H9 (cell line): Measurements from ENCODE around the gene RGL1. TPM values are rescaled to one million over a fixed set of nuclear protein-coding genes. Genes with fewer than 3 reads are reported as not detected.

ENCODE experiments used
- DNase-seq: peaks from one replicate; pipeline ENCODE4 v3.0.0-alpha.2; 2017
- H2AFZ ChIP-seq: one replicate; pipeline ENCODE4 v1.6.1; 2013; ENCODE audit warnings: mild to moderate bottlenecking, low read length, control low read depth, moderate library complexity
- H2AK5ac ChIP-seq: 2 replicates; pipeline ENCODE4 v1.6.1; 2013; ENCODE audit warnings: low read length, control low read depth, mixed read lengths; ENCODE audit not compliant: insufficient read length
- H2BK120ac ChIP-seq: one replicate; pipeline ENCODE4 v1.6.1; 2013; ENCODE audit warnings: low read depth, mild to moderate bottlenecking, low read length, control low read depth, inconsistent platforms; ENCODE audit not compliant: poor library complexity, severe bottlenecking
- H2BK12ac ChIP-seq: 2 replicates; pipeline ENCODE4 v1.6.1; 2013; ENCODE audit warnings: low read length, control low read depth, mixed read lengths, low read depth; ENCODE audit not compliant: insufficient read length
- H2BK15ac ChIP-seq: 2 replicates; pipeline ENCODE4 v1.6.1; 2013; ENCODE audit warnings: low read depth, low read length, control low read depth
- H2BK20ac ChIP-seq: one replicate; pipeline ENCODE4 v1.6.1; 2013; ENCODE audit warnings: low read depth, mild to moderate bottlenecking, low read length, control low read depth, inconsistent platforms; ENCODE audit not compliant: poor library complexity, severe bottlenecking
- H2BK5ac ChIP-seq: 2 replicates; pipeline ENCODE4 v1.6.1; 2013; ENCODE audit warnings: low read length, control low read depth, mixed read lengths; ENCODE audit not compliant: insufficient read length
- H3K14ac ChIP-seq: 2 replicates; pipeline ENCODE4 v1.6.1; 2013; ENCODE audit warnings: low read length, control low read depth; ENCODE audit not compliant: insufficient read depth
- H3K18ac ChIP-seq: 2 replicates; pipeline ENCODE4 v1.6.1; 2013; ENCODE audit warnings: low read depth, mild to moderate bottlenecking, mixed read lengths, low read length, control low read depth; ENCODE audit not compliant: insufficient read length
- H3K23ac ChIP-seq: 2 replicates; pipeline ENCODE4 v1.6.1; 2013; ENCODE audit warnings: low read length, control low read depth, mixed read lengths, low read depth; ENCODE audit not compliant: insufficient read length
- H3K23me2 ChIP-seq: 2 replicates; pipeline ENCODE4 v1.6.1; 2013; ENCODE audit warnings: low read depth, mild to moderate bottlenecking, mixed read lengths, low read length, control low read depth; ENCODE audit not compliant: insufficient read length, poor library complexity, severe bottlenecking
- H3K27ac ChIP-seq: 2 replicates; pipeline ENCODE4 v1.5.1; 2013; ENCODE audit warnings: low read length, control low read depth, mixed read lengths, low read depth; ENCODE audit not compliant: insufficient read length
- H3K27me3 ChIP-seq: 2 replicates; pipeline ENCODE4 v1.6.1; 2013; ENCODE audit warnings: low read length, control low read depth, inconsistent platforms; ENCODE audit not compliant: insufficient read depth
- H3K4ac ChIP-seq: 2 replicates; pipeline ENCODE4 v1.6.1; 2013; ENCODE audit warnings: low read depth, mild to moderate bottlenecking, control low read depth, inconsistent platforms, low read length, moderate library complexity
- H3K4me1 ChIP-seq: 2 replicates; pipeline ENCODE4 v1.6.1; 2013; ENCODE audit warnings: low read length, control low read depth, inconsistent platforms; ENCODE audit not compliant: insufficient read depth
- H3K4me2 ChIP-seq: 2 replicates; pipeline ENCODE4 v1.6.1; 2013; ENCODE audit warnings: low read length, control low read depth, mixed read lengths; ENCODE audit not compliant: insufficient read length, insufficient read depth
- H3K56ac ChIP-seq: 2 replicates; pipeline ENCODE4 v1.6.1; 2013; ENCODE audit warnings: low read depth, mild to moderate bottlenecking, mixed read lengths, low read length, control low read depth; ENCODE audit not compliant: insufficient read length
- H3K79me1 ChIP-seq: 2 replicates; pipeline ENCODE4 v1.6.1; 2013; ENCODE audit warnings: low read depth, mild to moderate bottlenecking, moderate library complexity, low read length, control low read depth, inconsistent platforms; ENCODE audit not compliant: insufficient read depth, poor library complexity, severe bottlenecking
- H3K79me2 ChIP-seq: 2 replicates; pipeline ENCODE4 v1.6.1; 2013; ENCODE audit warnings: low read length, control low read depth, inconsistent platforms; ENCODE audit not compliant: insufficient read depth
- H3K9ac ChIP-seq: 2 replicates; pipeline ENCODE4 v1.6.1; 2013; ENCODE audit warnings: low read length, control low read depth, mixed read lengths; ENCODE audit not compliant: insufficient read length; ENCODE audit errors: extremely low read depth
- H3K9me3 ChIP-seq: one replicate; pipeline ENCODE4 v1.6.1; 2013; ENCODE audit warnings: low read depth, low read length, inconsistent platforms; ENCODE audit not compliant: control insufficient read depth
- H3T11ph ChIP-seq: one replicate; pipeline ENCODE4 v1.6.1; 2013; ENCODE audit warnings: mild to moderate bottlenecking, low read length, control low read depth, inconsistent platforms
- H4K20me1 ChIP-seq: one replicate; pipeline ENCODE4 v1.6.1; 2013; ENCODE audit not compliant: control insufficient read depth, insufficient read length, insufficient read depth
- H4K5ac ChIP-seq: 2 replicates; pipeline ENCODE4 v1.6.1; 2013; ENCODE audit warnings: low read depth, mild to moderate bottlenecking, mixed read lengths, low read length, control low read depth; ENCODE audit not compliant: insufficient read length
- H4K8ac ChIP-seq: replicated peaks from 2 replicates; pipeline ENCODE4 v1.6.1; 2013; ENCODE audit warnings: low read length, control low read depth, mixed read lengths, low read depth; ENCODE audit not compliant: insufficient read length
- H4K91ac ChIP-seq: 2 replicates; pipeline ENCODE4 v1.6.1; 2013; ENCODE audit warnings: low read depth, mild to moderate bottlenecking, moderate library complexity, mixed read lengths, low read length, control low read depth; ENCODE audit not compliant: insufficient read length
- H3K27ac Mint-ChIP-seq, 3 experiments: 2 replicates in 2 of 3; 3 replicates in 1 of 3; pipeline ENCODE4 v1.8.0; 2020 to 2021; ENCODE audit warnings: mixed read lengths in 3 of 3, mild to moderate bottlenecking in 1 of 3, moderate library complexity in 1 of 3
- H3K27me3 Mint-ChIP-seq: 2 replicates; pipeline ENCODE4 v1.8.0; 2021; ENCODE audit warnings: low read depth, mild to moderate bottlenecking, moderate library complexity, mixed read lengths
- H3K36me3 Mint-ChIP-seq, 3 experiments: 2 replicates in 2 of 3; 3 replicates in 1 of 3; pipeline ENCODE4 v1.8.0; 2020 to 2021; ENCODE audit warnings: low read depth in 3 of 3, mixed read lengths in 3 of 3; ENCODE audit not compliant: insufficient read depth in 1 of 3
- H3K4me1 Mint-ChIP-seq, 2 experiments: 2 replicates each; pipeline ENCODE4 v1.8.0; 2020; ENCODE audit warnings: mixed read lengths in 2 of 2
- H3K4me3 Mint-ChIP-seq, 2 experiments: 2 replicates in 1 of 2; 3 replicates in 1 of 2; pipeline ENCODE4 v1.8.0; 2020 to 2021; ENCODE audit warnings: mild to moderate bottlenecking in 2 of 2, mixed read lengths in 2 of 2, moderate library complexity in 1 of 2
- H3K9me3 Mint-ChIP-seq, 2 experiments: 2 replicates in 1 of 2; 3 replicates in 1 of 2; pipeline ENCODE4 v1.8.0; 2020; ENCODE audit warnings: mild to moderate bottlenecking in 2 of 2, mixed read lengths in 2 of 2, moderate library complexity in 1 of 2
- CTCF ChIP-seq: fragments of 200-600 bp; sonication (generic); conservative IDR thresholded peaks from 3 replicates; pipeline ENCODE4 v1.8.0; 2021; ENCODE audit warnings: antibody characterized with exemption, mild to moderate bottlenecking
- WGBS: extraction: QIAGEN DNeasy Blood & Tissue Kit; methylation state at CpG from one replicate; pipeline ENCODE4 v1.1.7; 2013; ENCODE audit warnings: missing lambda C conversion rate, low lambda C conversion rate, mixed read lengths; ENCODE audit not compliant: insufficient read length; ENCODE audit errors: extremely low coverage; 5-methylcytosine and 5-hydroxymethylcytosine counted together
- total RNA-seq: library from RNA; stranded (reverse); gene quantifications from 2 replicates; pipeline ENCODE4 v1.2.1, GENCODE V29; 2021

The RGL1 gene
- total RNA-seq, 1 experiment from 2014 or later = 1.4 TPM

GRCh38 chr1:183965726-183966125, 160.8 kb downstream of the RGL1 start:
- Mint-ChIP-seq H3K9me3 (no peaks in the 10 kb centered on the region), H3K27ac (no peak overlapping the region), H3K4me1 (peaks cover 4 to 8% of the 10 kb centered on the region in 2 experiments; a peak in 3 of 4 replicates), H3K27me3 (no peaks in the 10 kb centered on the region; the same call in 1 of the 2 replicates), H3K36me3 (no peaks in the 10 kb centered on the region), H3K4me3 (no peak overlapping the region)
- Histone ChIP-seq H3K23me2 (no peaks in the 10 kb centered on the region), H3K18ac (no peak overlapping the region), H4K5ac (no peak overlapping the region), H3K79me1 (no peaks in the 10 kb centered on the region), H4K8ac (no peak overlapping the region), H3K27ac (no peak overlapping the region), H3K79me2 (no peaks in the 10 kb centered on the region), H2AK5ac (no peak overlapping the region), H3K23ac (no peak overlapping the region), H3T11ph (no peak overlapping the region), H3K14ac (no peak overlapping the region), H2BK12ac (no peak overlapping the region), H3K4me1 (no peaks in the 10 kb centered on the region), H4K20me1 (no peaks in the 10 kb centered on the region), H2BK120ac (no peak overlapping the region), H4K91ac (no peak overlapping the region), H3K4ac (no peak overlapping the region), H3K4me2 (no peak overlapping the region), H3K9ac (no peak overlapping the region), H2BK20ac (no peak overlapping the region), H2BK15ac (no peak overlapping the region), H3K9me3 (no peaks in the 10 kb centered on the region), H2BK5ac (no peak overlapping the region), H3K27me3 (no peaks in the 10 kb centered on the region), H3K56ac (no peak overlapping the region), H2AFZ (no peak overlapping the region)
- no peak for TF ChIP-seq CTCF
- no peak for DNase-seq
- no CpG with 5 or more reads among the region's 1 CpG for WGBS
